Eye (tissue), 1 donor: ENCODE measurements around the gene ZNRF1.

Source experiments
- DNase-seq: peaks from one replicate; pipeline ENCODE4 v3.0.0-alpha.2; 2015

ZNRF1 gene

DNA sequence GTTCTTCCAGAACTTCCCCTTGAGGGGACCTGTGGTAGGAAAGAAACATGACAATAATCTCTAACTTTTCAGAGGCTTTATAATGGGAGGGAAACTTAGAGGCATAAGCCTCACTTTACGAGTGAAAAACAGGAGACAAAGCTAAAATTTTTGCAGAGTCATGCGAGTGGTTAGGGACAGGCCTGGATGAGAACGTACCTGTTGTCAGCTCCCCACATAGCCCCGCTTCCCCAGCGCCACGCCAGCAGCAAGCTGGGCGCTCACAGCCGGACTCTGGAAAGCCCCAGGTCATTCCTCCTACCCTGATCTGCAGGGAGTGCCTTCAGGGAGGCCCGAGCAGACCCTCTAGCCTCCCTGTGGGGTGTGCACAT lies 64.1 kb downstream of the ZNRF1 start:
- DNase-seq: no peak

DNA sequence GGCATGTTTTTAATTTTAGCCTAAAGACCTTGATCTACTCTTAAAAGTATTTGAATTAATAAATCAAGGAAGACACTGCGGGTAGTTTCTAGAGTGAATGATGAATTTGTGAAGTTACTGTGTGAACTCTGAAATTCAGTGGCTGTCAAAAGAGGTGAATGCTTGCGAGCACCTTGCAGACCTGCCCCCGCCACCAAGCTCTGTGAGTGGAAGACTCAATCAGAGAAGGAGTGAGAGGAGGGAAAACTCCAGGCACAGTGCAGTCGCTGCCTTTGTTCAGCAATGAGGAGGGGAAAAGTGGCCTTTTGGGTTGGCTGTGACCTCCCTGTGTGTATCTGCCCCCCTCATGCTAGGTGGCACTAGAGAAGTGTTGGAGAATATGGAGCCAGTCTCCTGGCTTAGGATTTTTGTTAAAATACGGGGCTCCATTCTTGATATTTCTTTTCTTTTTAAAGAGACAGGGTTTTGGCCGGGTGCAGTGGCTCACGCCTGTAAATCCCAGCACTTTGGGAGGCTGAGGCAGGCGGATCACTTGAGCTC lies 64.8 kb downstream of the ZNRF1 start:
- DNase-seq: no peak

DNA sequence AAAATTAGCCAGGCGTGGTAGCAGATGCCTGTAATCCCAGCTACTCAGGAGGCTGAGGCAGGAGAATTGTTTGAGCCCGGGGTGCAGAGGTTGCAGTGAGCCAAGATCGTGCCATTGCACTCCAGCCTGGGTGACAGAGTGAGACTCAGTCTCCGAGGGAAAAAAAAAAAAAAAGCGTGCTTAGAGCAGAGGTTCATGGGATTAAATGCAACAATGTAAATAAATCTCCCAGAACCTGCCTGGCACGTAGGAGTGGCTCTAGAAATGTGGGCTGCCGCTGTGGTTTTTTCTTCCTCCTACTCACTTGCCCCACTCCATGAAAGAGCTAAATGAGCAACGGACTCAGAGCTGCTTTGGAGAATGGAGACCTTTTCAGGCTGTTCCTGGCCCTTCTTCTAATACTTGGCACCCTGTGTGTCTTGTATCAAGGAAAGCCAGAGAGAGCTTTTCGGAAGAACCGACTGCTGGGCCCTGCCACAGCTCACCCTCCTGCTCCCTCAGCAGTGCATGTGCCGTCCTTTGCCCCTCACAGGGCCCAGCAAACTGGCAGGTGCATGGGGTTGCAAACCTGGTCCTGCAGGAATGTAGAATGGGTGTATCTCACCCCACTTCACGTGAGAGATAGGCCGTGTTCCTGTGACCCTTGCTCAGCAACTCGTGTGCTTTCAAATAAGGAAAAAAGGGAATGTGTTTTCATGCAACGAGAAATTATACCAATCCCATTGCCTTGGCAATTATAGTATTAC lies 65.8 kb downstream of the ZNRF1 start:
- DNase-seq: no peak

DNA sequence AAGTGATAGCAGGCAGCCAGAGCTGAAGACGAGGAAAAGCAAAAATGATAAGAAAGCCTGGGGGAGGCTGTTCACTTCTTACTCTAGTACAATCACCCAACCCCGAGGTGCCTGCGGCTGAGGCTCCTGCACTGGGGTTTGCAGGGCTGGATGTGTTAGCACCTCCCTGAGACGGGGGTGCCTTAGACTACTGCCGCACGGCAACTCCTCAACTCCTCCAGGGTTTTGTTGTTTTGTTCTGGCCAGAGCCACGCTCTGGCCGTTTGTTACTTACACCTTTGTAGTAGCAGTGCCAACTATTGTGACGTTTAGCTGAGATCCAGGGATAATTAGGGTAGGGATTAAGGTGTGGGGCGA lies 66.3 kb downstream of the ZNRF1 start:
- DNase-seq: no peak

DNA sequence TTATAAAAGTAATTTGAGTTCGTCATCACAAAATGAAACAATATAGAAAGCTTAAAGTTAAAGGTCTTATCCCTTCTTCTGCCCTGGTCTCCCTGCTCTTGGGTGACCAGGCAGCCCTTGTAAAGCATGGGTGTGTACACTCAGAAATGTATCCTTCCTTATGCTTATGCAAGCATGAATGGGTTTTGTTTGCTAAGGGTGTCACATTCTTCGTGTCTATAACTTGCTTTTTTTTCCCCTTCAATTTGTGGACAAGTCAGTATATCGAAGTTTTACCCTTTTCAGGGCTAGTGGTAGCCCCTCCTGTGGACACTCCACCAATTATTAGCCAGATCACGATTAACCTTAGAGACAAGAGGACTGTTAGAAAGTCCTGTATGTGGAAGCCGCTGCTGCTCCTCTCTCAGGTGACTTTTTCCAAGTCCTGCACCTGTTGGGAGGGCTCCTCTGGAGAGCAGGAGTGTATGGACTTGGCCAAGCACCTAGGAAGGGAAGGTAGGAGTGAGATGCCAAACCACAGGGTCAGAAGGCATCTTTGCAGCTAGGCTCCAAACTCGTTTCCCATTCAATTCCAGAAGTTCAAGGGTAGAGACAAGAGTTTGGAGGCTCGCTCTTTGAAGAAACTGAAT lies 66.8 kb downstream of the ZNRF1 start:
- DNase-seq: no peak

DNA sequence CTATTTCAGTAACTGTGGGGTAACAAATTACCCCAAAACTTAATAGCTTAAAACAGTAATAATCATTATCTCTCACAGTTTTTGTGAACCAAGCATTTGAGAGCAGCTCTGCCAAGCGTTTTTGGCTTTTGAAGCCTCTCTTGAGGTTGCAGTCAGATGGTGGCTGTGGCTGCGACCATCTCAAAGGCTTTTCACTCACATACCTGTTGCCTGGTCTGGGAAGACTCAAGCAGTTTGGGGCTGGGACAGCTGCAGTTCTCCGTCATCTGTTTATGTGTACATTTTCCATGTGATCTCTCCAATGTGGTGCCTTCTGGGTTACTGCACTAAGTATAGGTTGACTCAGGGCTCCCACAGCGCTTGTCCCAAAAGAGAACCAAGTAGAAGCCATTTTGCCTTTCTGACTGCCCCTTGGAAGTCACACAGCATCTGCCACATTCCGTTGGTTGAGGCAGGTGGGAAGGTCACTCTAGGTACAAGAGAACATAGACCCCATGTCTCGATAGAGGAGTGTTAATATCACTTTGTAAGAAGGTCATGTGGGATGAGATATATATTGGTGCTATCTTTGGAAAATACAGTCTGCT lies 68.1 kb downstream of the ZNRF1 start:
- DNase-seq: no peak

DNA sequence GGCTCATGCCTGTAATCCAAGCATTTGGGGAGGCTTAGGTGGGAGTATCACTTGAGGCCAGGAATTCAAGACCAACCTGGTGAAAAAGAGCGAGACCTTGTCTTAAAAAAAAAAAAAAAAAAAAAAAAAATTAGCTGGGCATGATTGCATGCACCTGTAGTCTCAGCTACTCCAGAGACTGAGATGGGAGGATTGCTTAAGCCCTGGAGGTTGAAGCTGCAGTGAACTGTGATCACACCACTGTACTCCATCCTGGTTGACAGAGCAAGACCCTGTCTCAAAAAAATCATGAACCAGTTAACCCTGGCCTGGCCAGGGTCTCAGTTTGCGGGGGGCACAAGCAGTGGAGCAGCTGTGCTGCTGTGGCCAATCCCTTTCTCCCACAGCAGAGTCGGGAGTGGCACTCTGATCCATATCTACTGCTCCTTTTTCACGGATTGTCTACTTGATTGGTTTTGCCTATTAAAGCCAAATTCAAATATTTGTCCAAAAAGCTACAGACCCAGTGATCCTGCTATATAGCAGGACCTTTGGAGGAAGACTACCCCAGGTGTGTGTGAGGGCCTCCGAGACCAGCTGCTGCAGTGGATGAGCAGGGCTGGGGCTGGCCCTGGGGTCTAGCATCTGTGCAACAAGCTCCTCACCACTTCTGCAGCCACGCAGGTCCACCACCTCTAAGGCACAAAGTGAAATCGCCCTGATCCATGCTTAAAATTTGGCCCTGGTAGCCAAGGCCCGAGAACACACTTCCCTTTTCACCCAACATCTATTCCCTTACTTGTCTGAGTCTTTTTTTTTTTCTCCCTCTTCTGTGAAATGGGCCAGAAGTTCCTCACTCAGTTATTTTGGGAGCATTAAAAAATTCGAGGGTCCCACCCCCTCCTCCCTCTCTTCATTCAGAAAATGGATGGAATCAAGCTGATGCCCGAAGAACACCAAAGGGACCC lies 69.5 kb downstream of the ZNRF1 start:
- DNase-seq: no peak

DNA sequence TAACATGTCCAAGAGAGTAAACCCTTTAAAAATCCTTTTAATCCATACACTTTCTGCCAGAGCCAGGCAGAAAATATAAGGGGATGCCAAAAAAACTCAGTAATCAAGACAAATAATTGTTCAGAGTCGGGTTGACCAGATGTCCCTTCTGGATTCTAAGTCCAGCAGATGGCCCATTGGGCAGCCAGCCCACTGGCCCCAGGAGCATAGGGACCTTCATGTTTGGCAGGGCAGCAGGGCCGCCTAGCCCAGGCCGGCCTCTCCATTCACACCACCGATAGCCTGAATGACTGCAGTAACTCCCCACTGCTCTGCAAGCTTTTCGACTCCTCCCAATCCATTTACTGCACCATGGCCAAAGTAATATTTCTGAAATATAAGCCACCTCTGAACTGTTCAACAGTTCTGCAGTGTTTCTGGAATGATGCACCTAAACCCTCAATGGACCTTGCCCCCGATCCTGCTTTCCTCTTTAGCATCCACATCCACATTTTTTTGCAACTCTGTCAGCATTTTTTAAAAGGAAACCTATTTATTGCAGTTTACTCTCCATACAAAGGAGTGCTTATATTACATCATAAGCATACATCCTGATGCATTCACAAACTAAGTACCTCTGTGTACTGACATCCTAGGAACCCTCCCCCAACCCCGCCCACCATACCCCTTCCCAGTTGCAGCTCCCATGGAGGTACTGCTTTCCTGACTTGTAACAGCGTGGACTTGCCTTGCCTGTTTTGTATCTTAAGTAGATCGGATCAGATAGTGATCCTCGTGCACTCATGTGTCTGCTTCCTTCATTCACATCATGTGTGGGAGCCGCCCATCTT lies 71.4 kb downstream of the ZNRF1 start:
- no peak for DNase-seq

DNA sequence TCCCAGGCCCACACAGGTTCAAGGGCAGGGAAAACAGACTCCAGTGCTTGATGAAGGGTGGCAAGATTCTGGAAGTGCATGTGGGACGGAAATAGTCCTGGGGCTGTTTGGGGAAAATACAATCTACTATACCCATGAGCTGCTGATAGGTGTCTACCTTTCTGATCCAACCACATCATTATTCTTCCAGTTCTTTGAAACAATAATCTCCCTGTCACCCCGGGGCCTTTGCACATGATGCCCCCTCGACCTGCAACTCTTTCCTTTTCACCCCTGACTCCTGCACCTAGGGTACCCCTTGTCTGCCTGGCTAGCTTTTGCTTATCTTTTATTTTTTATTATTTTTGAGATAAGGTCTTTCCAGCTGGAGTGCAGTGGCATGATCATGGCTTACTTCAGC lies 72.8 kb downstream of the ZNRF1 start:
- DNase-seq: no peak

DNA sequence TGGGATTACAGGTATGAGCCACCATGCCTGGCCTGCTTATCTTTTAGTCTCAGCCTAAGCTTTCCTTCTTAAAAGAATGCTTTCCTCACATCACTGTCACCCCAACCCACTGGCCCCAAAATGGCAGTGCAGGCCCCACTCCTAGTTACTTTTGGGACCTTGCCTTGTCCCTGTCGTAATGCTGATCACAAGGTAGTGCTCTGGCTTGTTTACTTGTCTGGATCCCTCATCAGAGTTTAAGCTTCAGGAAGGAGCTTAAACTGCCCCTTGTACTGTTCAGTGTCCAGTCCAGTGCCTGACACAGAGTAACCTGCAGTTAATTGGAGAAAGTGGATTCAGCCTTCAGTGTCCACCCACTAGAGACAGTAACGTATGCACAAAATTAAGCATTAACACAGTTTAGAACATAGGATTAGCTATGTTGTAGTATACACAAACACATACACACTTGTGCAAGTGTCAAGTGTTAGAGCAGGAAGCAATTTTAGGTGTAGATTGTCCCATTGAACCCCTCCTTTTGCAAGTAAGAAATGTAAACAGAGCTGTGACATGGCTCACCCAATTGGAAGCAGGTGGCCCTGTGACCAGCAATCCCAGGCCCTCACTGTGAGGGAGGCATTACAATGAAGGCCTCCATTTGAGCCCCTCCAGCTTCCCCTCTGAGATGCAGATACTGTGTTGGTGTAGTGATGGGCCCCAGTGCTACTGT lies 73.6 kb downstream of the ZNRF1 start:
- DNase-seq: no peak

DNA sequence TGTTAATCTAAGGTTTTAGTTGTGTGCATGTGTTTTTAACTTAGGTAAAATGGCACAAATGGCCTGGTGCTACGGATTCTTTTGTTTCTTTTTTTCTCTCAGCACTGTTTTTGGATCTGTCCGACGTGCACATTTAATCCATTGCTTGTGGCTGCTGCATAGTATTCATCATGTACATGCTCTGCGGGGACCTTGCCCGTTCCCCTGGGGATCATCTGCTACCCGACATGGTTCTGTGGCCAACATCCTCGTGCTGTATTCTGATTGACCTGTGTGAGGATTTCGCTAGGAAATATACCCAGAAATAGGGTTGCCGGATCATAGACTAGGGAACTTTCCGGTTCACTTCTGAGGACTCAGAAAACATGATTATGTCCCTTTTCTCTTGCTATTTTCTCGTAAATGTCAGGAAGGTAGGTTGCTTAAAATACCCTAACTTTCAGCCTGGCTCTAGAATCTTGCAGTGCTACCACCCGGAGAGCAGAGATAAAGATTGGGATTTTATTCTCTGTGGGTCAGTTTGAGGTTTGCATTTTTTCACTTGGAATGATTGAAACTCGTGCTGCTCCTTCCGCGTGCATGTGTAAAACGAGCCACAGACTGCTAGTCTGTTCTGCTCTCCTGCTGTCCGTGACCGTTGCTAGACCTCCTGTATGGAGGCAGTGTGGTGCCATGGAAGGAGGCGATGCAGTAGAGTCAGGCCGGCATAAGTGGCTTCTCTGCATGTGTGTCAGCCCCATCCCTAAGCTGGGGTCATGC lies 74.9 kb downstream of the ZNRF1 start:
- no peak for DNase-seq

DNA sequence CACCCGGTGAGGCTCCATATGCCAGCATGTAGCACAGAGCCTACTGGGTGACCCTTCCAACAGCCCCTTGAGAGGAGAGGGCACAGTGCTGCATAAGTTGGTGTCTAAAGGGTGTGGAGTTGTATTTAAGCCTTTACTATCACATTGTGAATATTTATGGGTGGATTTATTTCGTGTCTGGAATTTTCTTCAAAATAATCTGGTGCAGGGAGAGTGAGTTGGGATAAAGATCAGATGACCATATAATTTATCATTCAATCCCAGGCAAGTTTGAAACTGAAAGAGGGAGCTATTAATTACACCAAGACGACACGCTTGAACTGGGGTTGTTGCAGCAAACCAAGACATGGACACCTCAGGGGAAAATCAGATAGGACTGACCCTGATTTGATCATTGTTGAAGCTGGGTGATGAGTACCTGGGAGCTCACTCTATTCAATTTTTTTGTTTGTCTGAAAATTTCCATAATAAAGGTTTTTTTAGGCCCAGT lies 75.5 kb downstream of the ZNRF1 start:
- no peak for DNase-seq

DNA sequence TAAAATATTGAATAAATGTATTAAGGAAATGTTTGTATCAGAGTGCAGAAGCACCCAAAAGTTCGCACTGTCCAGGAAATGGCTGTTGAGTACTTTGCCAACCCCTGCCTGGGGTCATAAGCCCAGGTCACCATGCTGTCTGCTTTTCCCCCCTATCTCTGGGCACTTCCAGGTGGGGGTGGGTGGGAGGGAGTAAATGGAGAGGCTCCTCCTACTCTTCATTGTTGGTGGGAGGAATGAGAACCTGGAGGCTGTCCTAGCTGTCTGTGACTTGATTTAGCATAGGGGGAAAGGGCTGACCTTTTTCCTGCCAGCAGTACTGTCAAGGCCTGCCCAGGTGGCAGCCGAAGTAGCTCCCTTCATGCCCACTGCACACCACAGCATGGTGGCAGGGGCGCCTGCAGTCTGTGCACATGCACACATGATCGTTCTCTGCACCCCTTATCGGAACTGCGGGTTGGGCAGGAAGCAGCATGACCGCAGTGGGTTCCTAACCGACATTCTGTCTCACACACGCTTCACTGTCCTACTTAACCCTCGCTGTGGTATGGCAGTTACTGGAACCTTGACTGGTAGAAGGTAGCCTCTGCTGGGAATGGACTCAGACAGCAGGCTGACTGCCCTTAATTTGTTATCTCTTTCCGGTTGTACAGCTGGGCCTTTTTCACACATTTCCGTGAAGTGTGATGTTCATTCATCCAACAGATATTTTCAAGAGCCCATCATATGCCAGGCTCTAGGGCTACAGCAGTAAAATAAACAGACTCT lies 76.3 kb downstream of the ZNRF1 start:
- no peak for DNase-seq

DNA sequence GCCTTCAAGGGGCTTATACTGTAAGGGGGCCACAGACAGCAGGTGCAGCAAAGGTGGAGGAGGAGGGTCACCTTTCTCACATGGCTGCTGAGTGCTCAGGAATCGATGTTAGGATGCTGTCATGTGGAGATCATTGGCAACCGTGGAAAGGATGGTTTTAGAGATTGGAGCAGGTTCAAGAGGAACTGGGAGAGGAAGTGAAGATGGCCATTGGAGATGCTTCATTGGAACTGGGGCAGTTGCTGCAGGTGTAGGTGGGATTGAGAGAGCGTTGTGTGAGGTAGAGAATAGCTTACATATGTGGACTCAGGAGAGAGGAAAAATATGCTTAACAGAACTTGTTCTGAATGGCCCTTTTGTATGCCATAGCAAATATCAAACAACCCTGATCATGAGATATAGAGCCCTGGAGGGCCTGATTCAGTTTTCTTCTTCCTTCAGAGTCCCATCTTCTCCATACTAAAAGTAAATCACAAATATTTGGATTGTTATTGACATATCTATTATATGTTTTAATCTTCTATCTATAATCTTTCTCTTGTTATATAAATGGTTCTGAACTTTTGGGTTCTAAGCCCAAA lies 77.0 kb downstream of the ZNRF1 start:
- no peak for DNase-seq

DNA sequence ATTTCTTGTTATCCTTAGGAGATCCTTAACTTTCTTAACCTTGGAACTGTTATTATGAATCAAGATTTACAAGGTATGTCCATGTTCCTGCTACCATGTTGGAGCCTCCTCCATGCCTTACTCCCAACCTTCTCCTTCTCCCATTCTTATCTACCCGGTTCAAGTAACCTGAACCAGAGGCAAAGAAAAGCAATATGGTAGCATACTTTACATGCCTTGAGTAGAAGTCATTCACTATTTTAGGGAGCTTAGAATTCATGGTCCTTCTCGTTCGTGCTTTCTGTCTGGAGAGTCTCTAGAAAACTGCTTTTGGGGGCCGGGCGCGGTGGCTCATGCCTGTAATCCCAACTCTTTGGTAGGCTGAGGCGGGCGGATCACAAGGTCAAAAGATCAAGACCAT lies 80.1 kb downstream of the ZNRF1 start:
- no peak for DNase-seq

DNA sequence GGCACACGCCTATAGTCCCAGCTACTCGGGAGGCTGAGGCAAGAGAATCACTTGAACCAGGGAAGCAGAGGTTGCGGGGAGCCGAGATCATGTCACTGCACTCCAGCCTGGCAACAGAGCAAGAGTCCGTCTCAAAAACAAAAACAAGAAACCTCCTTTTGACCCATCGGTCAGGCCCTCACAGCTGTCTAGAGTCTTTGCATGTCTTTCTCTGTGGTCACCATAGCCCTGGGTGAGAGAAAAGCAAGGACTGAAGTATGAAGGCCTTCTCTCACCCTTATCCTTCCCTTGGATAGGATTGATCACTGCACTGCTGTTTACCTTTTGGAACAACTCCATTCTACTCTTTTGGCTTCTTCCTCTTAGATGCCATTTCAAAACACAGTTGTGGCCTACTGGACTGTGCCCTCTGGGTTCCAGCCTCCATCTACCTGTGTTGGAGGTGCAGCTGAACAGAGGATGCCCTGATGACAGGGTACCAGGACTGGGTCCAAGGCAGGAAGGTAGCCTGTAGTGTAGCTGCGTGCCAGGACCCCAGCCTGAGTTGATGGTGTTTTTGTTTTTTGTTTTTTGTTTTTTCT lies 80.6 kb downstream of the ZNRF1 start:
- DNase-seq: no peak

DNA sequence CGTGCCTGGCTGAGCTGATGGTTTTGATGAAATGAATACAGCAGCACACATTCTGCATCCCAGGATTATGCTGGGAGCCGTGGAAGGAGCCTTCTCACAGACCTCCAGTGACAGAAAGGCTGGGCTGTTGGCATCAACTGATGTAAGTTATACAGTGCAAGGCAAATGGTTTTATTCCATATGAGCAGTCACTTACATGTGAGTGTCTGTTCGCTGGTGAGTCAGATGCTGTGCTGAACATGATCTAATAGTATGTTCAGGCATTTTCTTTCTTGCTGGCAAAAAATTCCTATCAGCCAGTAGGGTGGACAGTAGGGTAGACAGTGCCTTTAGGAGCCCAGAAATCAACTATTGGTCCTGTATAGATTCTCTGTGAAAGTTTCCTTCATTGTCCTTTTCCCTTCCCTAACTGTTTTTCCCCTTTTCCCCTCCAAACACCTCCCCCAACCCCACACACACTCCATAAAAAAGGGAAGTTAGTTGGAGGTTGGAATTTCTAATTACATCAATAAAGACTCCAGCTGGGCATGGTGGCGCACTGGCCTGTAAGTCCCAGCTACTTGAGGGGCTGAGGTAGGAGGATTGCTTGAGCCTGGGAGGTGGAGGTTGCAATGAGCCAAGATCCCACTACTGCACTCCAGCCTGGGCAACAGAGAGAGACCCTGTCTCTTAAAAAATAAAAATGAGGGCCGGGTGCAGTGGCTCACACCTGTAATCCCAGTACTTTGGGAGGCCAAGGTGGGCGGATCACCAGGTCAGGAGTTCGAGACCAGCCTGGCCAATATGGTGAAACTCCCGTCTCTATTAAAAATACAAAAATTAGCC lies 81.6 kb downstream of the ZNRF1 start:
- no peak for DNase-seq
